Measurements from ENCODE around the gene SCO1. TPM values are rescaled to one million over a fixed set of nuclear protein-coding genes. Genes with fewer than 3 reads are reported as not detected.

SCO1 gene
- total RNA-seq, 2 experiments from 2014 or later, result 15.3 to 18.2 TPM

DNA sequence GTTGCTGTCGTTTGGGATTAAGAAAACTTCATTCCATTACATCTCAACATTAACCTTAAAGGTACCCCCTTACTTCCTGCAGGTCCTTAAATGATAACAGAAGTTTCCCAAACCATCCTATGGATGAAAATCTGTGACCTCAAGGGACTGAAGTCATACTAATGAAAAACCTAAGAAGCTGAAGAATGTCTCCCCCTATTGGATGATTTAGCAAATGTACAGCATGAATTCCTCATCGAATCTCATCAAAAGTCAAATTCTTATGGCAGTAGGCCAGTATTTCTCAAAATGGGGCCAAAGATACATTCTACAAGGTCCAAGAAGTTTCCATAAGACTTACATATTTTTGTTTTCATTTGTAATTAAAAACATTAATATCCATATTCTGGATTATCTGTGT, 13.5 kb downstream of the SCO1 start:
- no peaks in the 10 kb centered on the region for H3K9me3 ChIP-seq (ENCODE audit: control insufficient read depth in 1 of 2, insufficient read depth in 1 of 2, low read length in 2 of 2)
- peak in 3 of 14 experiments; percentile 11 to 30 (median 28) for DNase-seq
- H3K4me1 ChIP-seq (ENCODE audit: insufficient read depth, low read length), result no peaks in the 10 kb centered on the region
- H3K27me3 ChIP-seq (ENCODE audit: control insufficient read depth in 1 of 2, insufficient read depth in 2 of 2, low read length in 2 of 2), result no peaks in the 10 kb centered on the region
- POLR2A ChIA-PET, result interaction anchor here (0.9 kb wide), 1 partner anchor 16 kb away, joined by 4 read pairs; no protein-coding TSS in a partner anchor
- H3K27ac ChIP-seq (ENCODE audit: low read depth in 1 of 2, low read length in 2 of 2), result no peak overlapping the region
- Mint-ChIP-seq H3K27ac (no peak overlapping the region), H3K36me3 (ENCODE audit: low read depth) (peaks cover 96% of the 10 kb centered on the region), H3K9me3 (no peaks in the 10 kb centered on the region), H3K4me3 (no peak overlapping the region), H3K4me1 (ENCODE audit: low read depth) (peaks cover 7% of the 10 kb centered on the region), H3K27me3 (no peaks in the 10 kb centered on the region)
- CTCF ChIA-PET, result interaction anchor here (1.3 to 1.9 kb wide), 2 partner anchors 12 to 16 kb away, joined by 3 to 10 read pairs; no protein-coding TSS in a partner anchor
- no peak for ATAC-seq (ENCODE audit: poor library complexity)
- intact Hi-C loops (cut with DNase I, micrococcal nuclease), result no loop called here
- H3K36me3 ChIP-seq (ENCODE audit: insufficient read depth, low read length), result peaks cover 69% of the 10 kb centered on the region
- TF ChIP-seq, protein P1, sequence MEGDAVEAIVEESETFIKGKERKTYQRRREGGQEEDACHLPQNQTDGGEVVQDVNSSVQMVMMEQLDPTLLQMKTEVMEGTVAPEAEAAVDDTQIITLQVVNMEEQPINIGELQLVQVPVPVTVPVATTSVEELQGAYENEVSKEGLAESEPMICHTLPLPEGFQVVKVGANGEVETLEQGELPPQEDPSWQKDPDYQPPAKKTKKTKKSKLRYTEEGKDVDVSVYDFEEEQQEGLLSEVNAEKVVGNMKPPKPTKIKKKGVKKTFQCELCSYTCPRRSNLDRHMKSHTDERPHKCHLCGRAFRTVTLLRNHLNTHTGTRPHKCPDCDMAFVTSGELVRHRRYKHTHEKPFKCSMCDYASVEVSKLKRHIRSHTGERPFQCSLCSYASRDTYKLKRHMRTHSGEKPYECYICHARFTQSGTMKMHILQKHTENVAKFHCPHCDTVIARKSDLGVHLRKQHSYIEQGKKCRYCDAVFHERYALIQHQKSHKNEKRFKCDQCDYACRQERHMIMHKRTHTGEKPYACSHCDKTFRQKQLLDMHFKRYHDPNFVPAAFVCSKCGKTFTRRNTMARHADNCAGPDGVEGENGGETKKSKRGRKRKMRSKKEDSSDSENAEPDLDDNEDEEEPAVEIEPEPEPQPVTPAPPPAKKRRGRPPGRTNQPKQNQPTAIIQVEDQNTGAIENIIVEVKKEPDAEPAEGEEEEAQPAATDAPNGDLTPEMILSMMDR (IDR thresholded peaks at IDR 0.05), result peak; percentile 55
- H3K4me3 ChIP-seq (ENCODE audit: low read length), result no peak overlapping the region

DNA sequence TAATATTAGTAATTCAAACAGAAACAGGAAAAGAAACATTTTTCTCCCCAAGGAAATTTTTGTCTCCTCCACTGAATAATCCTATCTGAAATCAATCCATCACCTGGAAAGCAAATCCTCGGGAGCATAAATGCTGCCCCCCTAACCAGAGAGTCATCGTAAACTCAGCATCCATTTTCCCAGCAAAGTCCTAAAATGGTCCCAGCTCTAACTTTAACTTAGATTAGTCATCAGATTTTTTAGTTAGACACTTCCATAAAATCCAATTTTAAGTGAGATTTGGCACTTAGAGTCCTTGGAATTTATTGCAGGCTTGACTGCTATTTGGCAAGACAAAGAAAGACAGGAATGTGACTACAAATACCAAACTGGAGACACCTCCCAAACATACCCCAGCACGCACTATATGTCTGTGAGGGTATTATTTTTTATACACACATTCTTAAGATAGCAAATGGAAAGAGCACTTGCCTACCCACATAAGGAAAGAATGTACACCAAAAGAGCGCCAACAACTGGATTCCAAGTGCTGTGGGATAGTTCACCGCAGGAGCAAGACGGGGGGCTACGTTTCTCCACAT, 15.4 kb downstream of the SCO1 start:
- Histone ChIP-seq H3K4me1 (ENCODE audit: insufficient read depth, low read length) (no peaks in the 10 kb centered on the region), H3K36me3 (ENCODE audit: insufficient read depth, low read length) (peaks cover 78% of the 10 kb centered on the region), H3K4me3 (ENCODE audit: low read length) (no peak overlapping the region), H3K27me3 (ENCODE audit: control insufficient read depth in 1 of 2, insufficient read depth in 2 of 2, low read length in 2 of 2) (no peaks in the 10 kb centered on the region), H3K9me3 (ENCODE audit: control insufficient read depth in 1 of 2, insufficient read depth in 1 of 2, low read length in 2 of 2) (no peaks in the 10 kb centered on the region), H3K27ac (ENCODE audit: low read depth in 1 of 2, low read length in 2 of 2) (no peak overlapping the region)
- DNase-seq (no peak), ATAC-seq (ENCODE audit: poor library complexity) (no peak)
- Mint-ChIP-seq H3K4me3 (no peak overlapping the region), H3K4me1 (ENCODE audit: low read depth) (no peaks in the 10 kb centered on the region), H3K9me3 (no peaks in the 10 kb centered on the region), H3K27me3 (no peaks in the 10 kb centered on the region), H3K27ac (no peak overlapping the region), H3K36me3 (ENCODE audit: low read depth) (peaks cover 91% of the 10 kb centered on the region)
- ChIA-PET CTCF (interaction anchor here (1.7 kb wide), 1 partner anchor 35 kb away, joined by 5 read pairs; no protein-coding TSS in a partner anchor), POLR2A (no interaction called here)
- intact Hi-C loops (cut with DNase I, micrococcal nuclease), result no loop called here
- TF ChIP-seq, protein P1 (IDR thresholded peaks at IDR 0.05), result no peak

DNA sequence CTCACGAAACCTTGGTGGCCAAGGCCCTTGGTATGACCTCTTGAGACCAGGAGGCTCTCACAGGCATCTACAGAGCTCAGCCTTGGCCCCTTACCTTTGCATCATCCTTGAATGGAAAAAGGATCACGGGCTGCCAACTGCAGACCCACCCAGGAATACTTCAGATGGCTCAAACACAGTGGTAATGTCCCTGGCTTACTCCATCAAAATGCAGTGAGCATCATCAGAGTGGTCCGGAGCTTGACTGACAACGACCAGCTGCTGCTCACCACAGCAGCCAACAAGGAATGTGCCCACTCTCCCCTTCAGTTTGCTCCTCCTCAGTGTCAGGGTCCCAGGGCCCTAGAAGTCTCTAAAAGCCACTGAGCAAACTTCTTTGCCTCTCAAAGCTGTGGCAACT, 22.6 kb downstream of the SCO1 start:
- H3K27me3 Mint-ChIP-seq, result no peaks in the 10 kb centered on the region
- DNase-seq (no peak), ATAC-seq (ENCODE audit: poor library complexity) (no peak)
- no peaks in the 10 kb centered on the region for H3K9me3 ChIP-seq (ENCODE audit: control insufficient read depth in 1 of 2, insufficient read depth in 1 of 2, low read length in 2 of 2)
- ChIA-PET CTCF (interaction anchor here (0.5 kb wide), 1 partner anchor 8 kb away, joined by 3 read pairs; no protein-coding TSS in a partner anchor), POLR2A (no interaction called here)
- no peaks in the 10 kb centered on the region for H3K27me3 ChIP-seq (ENCODE audit: control insufficient read depth in 1 of 2, insufficient read depth in 2 of 2, low read length in 2 of 2)
- peaks cover 66% of the 10 kb centered on the region for H3K36me3 Mint-ChIP-seq (ENCODE audit: low read depth)
- H3K4me3 ChIP-seq (ENCODE audit: low read length), result no peak overlapping the region
- no peak overlapping the region for H3K27ac ChIP-seq (ENCODE audit: low read depth in 1 of 2, low read length in 2 of 2)
- H3K36me3 ChIP-seq (ENCODE audit: insufficient read depth, low read length), result peaks cover 32% of the 10 kb centered on the region
- H3K9me3 Mint-ChIP-seq, result no peaks in the 10 kb centered on the region
- H3K4me3 Mint-ChIP-seq, result no peak overlapping the region
- no peak overlapping the region for H3K27ac Mint-ChIP-seq
- TF ChIP-seq, protein P1 (IDR thresholded peaks at IDR 0.05), result no peak
- no peaks in the 10 kb centered on the region for H3K4me1 ChIP-seq (ENCODE audit: insufficient read depth, low read length)
- intact Hi-C loops (cut with DNase I, micrococcal nuclease), result no loop called here
- no peaks in the 10 kb centered on the region for H3K4me1 Mint-ChIP-seq (ENCODE audit: low read depth)

Data from CD4-positive, alpha-beta T cell (primary cell).